ENCODE results near the gene OPCML.

The OPCML gene

GRCh38 chr11:132540581-132540980, 991.7 kb downstream of the OPCML start:
- Histone ChIP-seq H3K9me2 (replicated peaks; ENCODE audit: low read depth, low read length) (no peaks in the 10 kb centered on the region), H3K4me1 (ENCODE audit: insufficient read depth, low read length, poor library complexity, severe bottlenecking) (no peaks in the 10 kb centered on the region), H3K36me3 (ENCODE audit: insufficient read depth, low read length) (no peaks in the 10 kb centered on the region), H3K4me2 (ENCODE audit: low read depth, low read length, poor library complexity, severe bottlenecking) (no peak overlapping the region), H3K79me2 (ENCODE audit: insufficient read depth, low read length) (no peaks in the 10 kb centered on the region), H3K9me3 (ENCODE audit: insufficient read depth, low read depth, low read length) (no peaks in the 10 kb centered on the region), H3K4me3 (ENCODE audit: low read length, poor library complexity, severe bottlenecking) (no peak overlapping the region), H4K20me1 (ENCODE audit: insufficient read depth, low read length, poor library complexity, severe bottlenecking) (no peaks in the 10 kb centered on the region), H3K27me3 (ENCODE audit: insufficient read depth, low read length, poor library complexity, severe bottlenecking) (no peaks in the 10 kb centered on the region), H2AFZ (ENCODE audit: low read length) (no peak overlapping the region), H3K9ac (ENCODE audit: low read depth, low read length, poor library complexity, severe bottlenecking) (no peak overlapping the region), H3F3A (ENCODE audit: low read depth) (no peaks in the 10 kb centered on the region)
- no peak for TF ChIP-seq EZH2phosphoT487 (IDR thresholded peaks at IDR 0.05; ENCODE audit: borderline replicate concordance)
- TF ChIP-seq CTCF (conservative IDR thresholded peaks at IDR 0.05; ENCODE audit: low read length), result no peak

DNA sequence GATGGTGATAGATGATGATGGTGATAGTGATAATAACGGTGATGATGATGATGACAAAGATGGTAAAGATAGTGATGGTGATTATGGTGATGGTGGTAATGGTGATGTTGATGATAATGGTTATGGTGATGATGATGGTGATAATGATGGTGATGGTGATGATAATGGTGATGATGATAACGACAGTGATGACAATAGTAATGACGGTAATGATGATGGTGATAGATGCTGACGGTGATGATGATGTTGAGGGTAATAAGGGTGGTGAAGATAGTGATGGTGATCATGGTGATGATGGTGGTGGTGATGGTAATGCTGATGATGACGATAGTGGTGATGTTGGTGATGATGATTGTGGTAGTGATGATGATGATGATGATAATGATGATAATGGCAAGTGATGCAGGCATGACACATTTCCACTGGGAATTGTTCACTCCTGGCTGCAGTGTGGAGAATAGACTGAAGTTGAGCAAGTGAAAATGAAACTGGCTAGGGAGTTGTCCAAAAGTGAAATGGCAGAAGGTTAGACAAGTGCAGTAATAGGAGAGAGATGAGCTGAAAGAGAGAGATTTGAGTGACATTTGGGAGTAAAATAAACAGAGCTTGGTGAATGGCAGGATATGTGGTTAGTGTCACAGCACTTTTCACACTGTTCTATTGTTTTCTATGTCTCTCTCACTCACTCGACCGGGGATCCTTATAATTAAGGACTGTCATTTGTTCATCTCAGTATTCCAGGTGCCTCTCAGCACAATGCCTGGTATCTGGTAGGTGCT, 992.5 kb downstream of the OPCML start:
- H3K27me3 ChIP-seq (ENCODE audit: insufficient read depth, low read length, poor library complexity, severe bottlenecking), result no peaks in the 10 kb centered on the region
- no peak overlapping the region for H3K4me2 ChIP-seq (ENCODE audit: low read depth, low read length, poor library complexity, severe bottlenecking)
- no peaks in the 10 kb centered on the region for H3K9me3 ChIP-seq (ENCODE audit: insufficient read depth, low read depth, low read length)
- TF ChIP-seq CTCF (conservative IDR thresholded peaks at IDR 0.05; ENCODE audit: low read length) (no peak), EZH2phosphoT487 (IDR thresholded peaks at IDR 0.05; ENCODE audit: borderline replicate concordance) (no peak)
- H3K9ac ChIP-seq (ENCODE audit: low read depth, low read length, poor library complexity, severe bottlenecking), result no peak overlapping the region
- no peaks in the 10 kb centered on the region for H3K9me2 ChIP-seq (replicated peaks; ENCODE audit: low read depth, low read length)
- H3K36me3 ChIP-seq (ENCODE audit: insufficient read depth, low read length), result no peaks in the 10 kb centered on the region
- H3F3A ChIP-seq (ENCODE audit: low read depth), result no peaks in the 10 kb centered on the region
- no peaks in the 10 kb centered on the region for H4K20me1 ChIP-seq (ENCODE audit: insufficient read depth, low read length, poor library complexity, severe bottlenecking)
- H3K4me3 ChIP-seq (ENCODE audit: low read length, poor library complexity, severe bottlenecking), result no peak overlapping the region
- no peaks in the 10 kb centered on the region for H3K4me1 ChIP-seq (ENCODE audit: insufficient read depth, low read length, poor library complexity, severe bottlenecking)
- no peaks in the 10 kb centered on the region for H3K79me2 ChIP-seq (ENCODE audit: insufficient read depth, low read length)
- H2AFZ ChIP-seq (ENCODE audit: low read length), result no peak overlapping the region

- Histone ChIP-seq H3K9ac (ENCODE audit: low read depth, low read length, poor library complexity, severe bottlenecking) (no peak overlapping the region), H3K27me3 (ENCODE audit: insufficient read depth, low read length, poor library complexity, severe bottlenecking) (no peaks in the 10 kb centered on the region), H3K4me2 (ENCODE audit: low read depth, low read length, poor library complexity, severe bottlenecking) (no peak overlapping the region), H3K36me3 (ENCODE audit: insufficient read depth, low read length) (no peaks in the 10 kb centered on the region), H3K79me2 (ENCODE audit: insufficient read depth, low read length) (no peaks in the 10 kb centered on the region), H3F3A (ENCODE audit: low read depth) (no peaks in the 10 kb centered on the region), H4K20me1 (ENCODE audit: insufficient read depth, low read length, poor library complexity, severe bottlenecking) (no peaks in the 10 kb centered on the region), H3K4me1 (ENCODE audit: insufficient read depth, low read length, poor library complexity, severe bottlenecking) (no peaks in the 10 kb centered on the region), H3K9me3 (ENCODE audit: insufficient read depth, low read depth, low read length) (no peaks in the 10 kb centered on the region), H3K9me2 (replicated peaks; ENCODE audit: low read depth, low read length) (no peaks in the 10 kb centered on the region), H3K4me3 (ENCODE audit: low read length, poor library complexity, severe bottlenecking) (no peak overlapping the region), H2AFZ (ENCODE audit: low read length) (no peak overlapping the region)
- no peak for TF ChIP-seq EZH2phosphoT487 (IDR thresholded peaks at IDR 0.05; ENCODE audit: borderline replicate concordance)
- no peak for TF ChIP-seq CTCF (conservative IDR thresholded peaks at IDR 0.05; ENCODE audit: low read length)
These were observed 993.7 kb downstream of the OPCML start for GRCh38 chr11:132538642-132539041.
